Adrenal gland (tissue), 12 donors: ENCODE measurements around the gene IFIT1. TPM values are rescaled to one million over a fixed set of nuclear protein-coding genes. Genes with fewer than 3 reads are reported as not detected.
A peak's percentile ranks its signal among the peaks of the same experiment; 100 is the strongest.

Experiments
- DNase-seq, 7 donors: peaks; one replicate each; pipeline ENCODE4 v3.0.0-alpha.2; 2019 to 2020
- H3K27ac ChIP-seq, 5 donors: fragments of 200-600 bp; sonication (generic) in 4 of 5; 1 replicate in 3 of 5; 2 replicates in 2 of 5; pipeline versions ENCODE4 v1.5.1 to v1.8.0; 2016 to 2020; ENCODE audit warnings: mild to moderate bottlenecking in 1 of 5
- H3K27me3 ChIP-seq: fragments of 200-600 bp; 2 replicates; pipeline ENCODE4 v1.8.0; 2021
- H3K36me3 ChIP-seq, 2 donors: fragments of 200-600 bp; replicated peaks in 1 of 2; 1 replicate in 1 of 2; 2 replicates in 1 of 2; pipeline versions ENCODE4 v1.5.1 to v1.8.0; 2018 to 2022
- H3K4me1 ChIP-seq, 2 donors: fragments of 200-600 bp; replicated peaks in 1 of 2; 1 replicate in 1 of 2; 2 replicates in 1 of 2; pipeline versions ENCODE4 v1.5.1 to v1.8.0; 2018 to 2021
- H3K4me3 ChIP-seq, 4 donors: fragments of 200-600 bp; sonication (generic) in 3 of 4; one replicate each; pipeline ENCODE4 v1.5.1; 2016 to 2018
- H3K9me3 ChIP-seq, 3 donors: fragments of 200-600 bp; sonication (generic) in 1 of 3; replicated peaks in 1 of 3; 1 replicate in 2 of 3; 2 replicates in 1 of 3; pipeline versions ENCODE4 v1.5.1 to v1.8.0; 2016 to 2021
- POLR2A ChIP-seq, 2 donors: fragments of 450-650 bp; IDR thresholded peaks; one replicate each; pipeline ENCODE4 v1.6.1; 2017; ENCODE audit warnings: antibody characterized with exemption in 2 of 2, mild to moderate bottlenecking in 2 of 2, moderate library complexity in 1 of 2
- WGBS, 4 donors: extraction: QIAGEN DNeasy Blood & Tissue Kit in 2 of 4; methylation state at CpG; one replicate each; pipeline versions ENCODE4 v1.1.5 to v1.1.7; 2013 to 2017; 5-methylcytosine and 5-hydroxymethylcytosine counted together
- intact Hi-C, 2 donors: fragments of 100-400 bp; cut with DNase I; formaldehyde crosslinking; loops; one replicate each; pipeline versions ENCODE4 v1.14.1 to v1.15.0; 2022 to 2023
- polyA plus RNA-seq, 3 donors: library from polyadenylated mRNA; stranded (reverse); fragments of 200-250 nt in 2 of 3; fragments of 350-450 nt in 1 of 3; fragmentation: Illumina TruSeq in 1 of 3; extraction: RNeasy Lipid Tissue Mini Kit (QIAGEN cat#74804) in 1 of 3; gene quantifications; one replicate each; pipeline ENCODE4 v1.2.3, GENCODE V29; 2013 to 2014
- total RNA-seq, 9 donors: library from RNA; depleted of rRNA in 4 of 9; stranded (reverse); fragments of >200 nt in 4 of 9; fragments of 120-200 nt in 1 of 9; fragmentation: NEBNext Ultra II Directional in 1 of 9; extraction: Animal tissue kit (Norgen Biotek cat#: 25700) in 1 of 9; gene quantifications; one replicate each; pipeline versions ENCODE4 v1.1.0 to v1.2.4, GENCODE V29; 2013 to 2023
- TF ChIP-seq, protein P1 (sequence below), 6 experiments: fragments of 450-650 bp in 4 of 6; fragments of 200-600 bp in 2 of 6; sonication (generic) in 1 of 6; IDR thresholded peaks; 1 replicate in 5 of 6; 2 replicates in 1 of 6; pipeline versions ENCODE4 v1.5.1 to v1.8.0; 2016 to 2021; ENCODE audit warnings: antibody characterized with exemption in 6 of 6, mild to moderate bottlenecking in 2 of 6, moderate library complexity in 1 of 6
- donor health status: healthy with polysubstance abuse.
- donor health status: Bipolar disorder and iron deficiency.
- donor health status: DM: yes; HTN: yes; CAD: no.
- donor health status: DM: no; HTN: no; CAD: no.
- donor health status: DM: no; HTN: no; CAD: no.
- donor health status: DM: yes; HTN: yes; CAD: no.

Gene IFIT1
- total and polyA plus RNA-seq, 12 donors = 20.9 to 168 (median 62.0) TPM

DNA sequence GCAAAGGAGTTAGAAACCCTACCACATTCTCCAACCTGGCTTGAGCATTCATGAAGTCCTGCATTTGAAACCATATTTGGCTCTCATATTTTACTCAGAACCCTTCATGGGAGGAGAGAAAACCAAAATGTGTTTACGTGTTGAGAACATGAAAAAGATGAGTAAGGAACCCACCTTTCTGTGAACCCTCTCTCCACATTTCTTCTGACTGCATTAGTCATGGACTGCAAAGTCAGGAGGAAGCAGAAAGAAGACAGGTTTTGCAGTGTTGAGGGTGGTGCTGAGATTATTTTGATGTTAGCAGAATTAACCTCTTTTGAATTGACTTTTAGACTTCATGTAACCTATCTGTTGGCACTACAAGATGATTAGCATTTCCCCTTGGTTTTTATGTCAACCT, 9.7 kb upstream of the IFIT1 start:
- intact Hi-C loops = no loop called here
- no peak for DNase-seq
- Histone ChIP-seq H3K4me3 (no peak overlapping the region), H3K9me3 (no peaks in the 10 kb centered on the region), H3K36me3 (no peaks in the 10 kb centered on the region), H3K4me1 (no peaks in the 10 kb centered on the region), H3K27me3 (no peaks in the 10 kb centered on the region), H3K27ac (no peak overlapping the region)
- TF ChIP-seq POLR2A (IDR thresholded peaks at IDR 0.05) = no peak
- TF ChIP-seq, protein P1, sequence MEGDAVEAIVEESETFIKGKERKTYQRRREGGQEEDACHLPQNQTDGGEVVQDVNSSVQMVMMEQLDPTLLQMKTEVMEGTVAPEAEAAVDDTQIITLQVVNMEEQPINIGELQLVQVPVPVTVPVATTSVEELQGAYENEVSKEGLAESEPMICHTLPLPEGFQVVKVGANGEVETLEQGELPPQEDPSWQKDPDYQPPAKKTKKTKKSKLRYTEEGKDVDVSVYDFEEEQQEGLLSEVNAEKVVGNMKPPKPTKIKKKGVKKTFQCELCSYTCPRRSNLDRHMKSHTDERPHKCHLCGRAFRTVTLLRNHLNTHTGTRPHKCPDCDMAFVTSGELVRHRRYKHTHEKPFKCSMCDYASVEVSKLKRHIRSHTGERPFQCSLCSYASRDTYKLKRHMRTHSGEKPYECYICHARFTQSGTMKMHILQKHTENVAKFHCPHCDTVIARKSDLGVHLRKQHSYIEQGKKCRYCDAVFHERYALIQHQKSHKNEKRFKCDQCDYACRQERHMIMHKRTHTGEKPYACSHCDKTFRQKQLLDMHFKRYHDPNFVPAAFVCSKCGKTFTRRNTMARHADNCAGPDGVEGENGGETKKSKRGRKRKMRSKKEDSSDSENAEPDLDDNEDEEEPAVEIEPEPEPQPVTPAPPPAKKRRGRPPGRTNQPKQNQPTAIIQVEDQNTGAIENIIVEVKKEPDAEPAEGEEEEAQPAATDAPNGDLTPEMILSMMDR (IDR thresholded peaks at IDR 0.05) = no peak
- 88 to 95% (median 91%) methylated on average over 1 of the region's 1 CpG for WGBS, 4 donors

DNA sequence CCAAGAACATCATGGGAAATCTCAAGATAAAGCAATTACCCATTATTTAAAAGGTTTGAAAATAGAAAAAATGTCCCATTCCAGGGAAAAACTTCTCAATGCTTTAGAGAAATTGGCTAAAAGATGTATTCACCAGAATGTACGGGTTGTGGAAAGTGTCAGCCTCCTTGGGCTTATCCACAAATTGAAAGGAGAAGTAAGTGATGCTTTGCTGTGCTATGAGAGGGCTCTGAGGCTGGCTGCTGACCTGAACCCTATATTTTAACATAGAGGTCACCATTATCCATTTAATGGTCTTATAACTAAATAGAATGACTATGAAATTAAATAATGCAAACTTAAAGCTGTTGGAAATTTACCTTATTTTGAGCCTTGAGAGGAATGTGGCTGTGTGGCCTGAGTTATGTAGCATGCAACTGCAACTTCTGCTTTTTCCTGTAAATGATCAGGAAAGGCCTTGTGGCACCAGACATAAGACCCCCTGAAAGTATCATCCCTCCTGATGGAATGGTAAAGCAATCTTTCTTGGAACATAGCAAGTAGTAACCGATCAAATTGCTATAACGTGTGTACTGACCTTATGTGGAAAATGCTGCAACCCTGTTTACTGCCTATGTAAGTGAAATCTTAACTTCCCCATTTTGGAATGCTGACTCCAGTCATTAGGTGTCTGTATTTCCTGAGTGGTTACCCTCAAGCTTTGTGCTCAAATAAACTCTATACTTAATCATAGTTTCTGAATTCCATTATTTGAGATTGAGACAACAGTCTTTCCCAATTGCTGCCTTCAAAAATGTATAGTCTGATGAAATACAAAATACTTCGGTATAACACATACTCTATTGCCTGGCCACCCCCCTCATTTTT, 7.7 kb upstream of the IFIT1 start:
- H3K4me1 ChIP-seq = no peaks in the 10 kb centered on the region
- intact Hi-C loops = no loop called here

DNA sequence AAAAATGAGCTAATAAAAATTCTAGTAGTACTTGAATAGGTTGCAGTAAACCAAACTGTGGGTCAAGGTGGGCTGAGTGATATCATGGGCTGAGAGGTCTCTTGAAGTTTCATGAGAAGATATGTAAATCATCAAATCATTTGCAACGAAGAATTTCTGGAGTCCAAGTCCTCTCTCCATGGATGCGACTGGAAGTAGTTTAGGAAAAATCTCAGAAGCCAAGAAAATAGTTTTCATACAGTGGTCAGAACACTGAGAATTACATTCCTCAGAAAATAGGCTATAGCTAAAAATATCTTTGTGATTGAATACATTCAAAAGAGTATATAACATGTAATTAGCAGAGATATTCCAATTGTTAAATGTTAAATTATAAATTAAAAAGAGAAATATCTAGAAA, 3.6 kb upstream of the IFIT1 start:
- Histone ChIP-seq H3K27ac (no peak overlapping the region), H3K4me1 (peaks cover 11 to 24% of the 10 kb centered on the region in 2 donors), H3K9me3 (no peaks in the 10 kb centered on the region), H3K4me3 (no peak overlapping the region), H3K27me3 (no peaks in the 10 kb centered on the region), H3K36me3 (no peaks in the 10 kb centered on the region)
- no peak for DNase-seq
- 75 to 80% (median 76%) methylated on average over 2 of the region's 2 CpGs for WGBS, 4 donors
- intact Hi-C loops = no loop called here
- TF ChIP-seq, protein P1 (IDR thresholded peaks at IDR 0.05) = no peak
- TF ChIP-seq POLR2A (IDR thresholded peaks at IDR 0.05) = no peak

More for the DNA sequence above, 7.7 kb upstream of the IFIT1 start:
- Histone ChIP-seq H3K9me3 (no peaks in the 10 kb centered on the region), H3K27ac (peak overlapping the region in 1 of 5 donors; percentile 73), H3K36me3 (no peaks in the 10 kb centered on the region), H3K4me3 (no peak overlapping the region), H3K27me3 (no peaks in the 10 kb centered on the region)
- DNase-seq = no peak
- no peak for TF ChIP-seq POLR2A (IDR thresholded peaks at IDR 0.05)
- TF ChIP-seq, protein P1 (IDR thresholded peaks at IDR 0.05) = no peak
- WGBS, 4 donors = 60 to 84% (median 78%) methylated on average over 4 of the region's 4 CpGs

DNA sequence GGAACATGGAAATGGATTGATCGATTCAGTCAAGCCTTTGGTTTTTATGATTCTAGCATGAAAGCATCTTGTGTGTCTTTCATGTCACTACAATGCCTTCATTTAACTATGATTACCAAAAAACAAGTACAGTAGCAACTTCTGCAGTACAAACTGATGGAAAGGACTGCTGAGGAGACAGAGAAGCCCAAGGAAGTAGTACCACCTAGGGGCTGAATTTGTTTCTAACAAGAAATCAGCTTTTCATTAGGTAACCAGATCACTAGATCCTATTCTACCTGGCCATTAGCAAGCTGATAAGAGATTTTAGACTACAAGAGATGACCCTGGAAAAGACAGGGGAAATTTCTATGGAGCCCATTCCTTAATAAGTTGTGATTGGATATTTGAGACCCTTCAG, 3.2 kb upstream of the IFIT1 start:
- 72 to 84% (median 73%) methylated on average over 1 of the region's 1 CpG for WGBS, 4 donors
- no peaks in the 10 kb centered on the region for H3K36me3 ChIP-seq
- TF ChIP-seq, protein P1 (IDR thresholded peaks at IDR 0.05) = peak in 5 of 6 experiments; percentile 35 to 58 (median 43)
- TF ChIP-seq POLR2A (IDR thresholded peaks at IDR 0.05) = no peak

More for the DNA sequence above, 3.2 kb upstream of the IFIT1 start:
- H3K4me1 ChIP-seq = peaks cover 16 to 29% of the 10 kb centered on the region in 2 donors
- H3K27ac ChIP-seq = no peak overlapping the region
- H3K27me3 ChIP-seq = no peaks in the 10 kb centered on the region
- no peaks in the 10 kb centered on the region for H3K9me3 ChIP-seq
- intact Hi-C loops = no loop called here
- H3K4me3 ChIP-seq = no peak overlapping the region
- no peak for DNase-seq
